HG03135 (cell line): ENCODE measurements around the gene USP6NL.

Experiments used
- ATAC-seq: cut with Tn5 transposase; IDR thresholded peaks from one replicate; pipeline ENCODE4 v1.9.1; 2021; ENCODE audit warnings: mild to moderate bottlenecking, moderate library complexity; ENCODE audit not compliant: unreplicated experiment

USP6NL gene

GRCh38 chr10:11483201-11484148 is 128.0 kb downstream of the USP6NL start:
- no peak for ATAC-seq

DNA sequence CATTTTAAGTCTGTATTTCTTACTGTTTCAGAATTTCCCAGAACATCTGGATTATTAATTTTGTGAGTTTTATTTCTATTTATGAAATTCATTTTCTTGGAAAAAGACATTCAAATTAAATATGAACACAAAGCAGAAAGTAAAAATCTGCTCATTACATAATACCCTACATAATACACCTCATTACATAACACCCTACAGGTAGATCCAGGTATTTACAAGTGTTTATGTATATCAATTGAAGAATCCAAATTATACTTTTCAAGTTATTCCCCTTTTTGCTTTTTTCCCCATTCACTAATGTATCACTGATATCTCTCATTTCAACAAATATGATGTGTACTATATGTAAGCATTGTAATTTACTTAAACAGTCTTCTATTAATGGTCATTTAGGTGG is 129.1 kb downstream of the USP6NL start:
- no peak for ATAC-seq

DNA sequence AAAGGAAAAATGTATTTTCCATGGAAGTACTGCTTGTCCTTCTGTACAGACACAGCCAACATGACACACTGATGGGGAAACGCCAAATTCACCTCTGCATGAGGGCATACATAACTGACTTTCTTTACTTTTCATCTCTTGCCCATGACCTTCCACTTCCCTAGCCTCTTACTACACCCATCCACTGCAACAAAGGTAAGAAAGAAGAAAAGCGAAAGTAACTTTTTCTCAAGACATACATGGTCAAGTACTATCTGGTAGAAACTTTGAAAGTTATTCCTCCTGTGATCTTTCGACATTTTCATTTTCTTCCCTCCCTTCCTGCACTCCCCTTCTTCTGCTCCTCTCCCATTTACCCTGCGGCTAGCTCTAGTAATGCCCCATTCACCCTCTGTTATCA is 130.8 kb downstream of the USP6NL start:
- no peak for ATAC-seq

- ATAC-seq: no peak
These were observed 132.2 kb downstream of the USP6NL start for GRCh38 chr10:11479300-11479699.

DNA sequence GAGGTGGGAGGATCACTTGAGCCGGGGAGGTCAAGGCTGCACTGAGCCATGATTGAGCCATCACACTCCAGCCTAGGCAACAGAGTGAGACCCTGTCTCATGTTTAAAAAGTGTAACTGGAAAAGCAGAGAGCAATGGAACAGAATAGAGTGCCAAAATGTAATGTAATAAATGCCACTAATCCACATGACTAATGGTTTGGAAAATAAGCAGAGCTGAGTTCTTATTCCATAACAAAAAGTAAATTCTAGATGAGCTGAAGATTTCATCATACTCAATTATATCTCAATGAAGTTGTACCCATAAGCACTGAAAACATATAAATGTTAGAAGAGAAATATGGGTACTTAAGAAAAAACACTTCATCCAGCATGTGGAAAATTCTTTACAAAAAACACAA is 132.6 kb downstream of the USP6NL start:
- ATAC-seq: no peak

- ATAC-seq: no peak
These were observed 135.5 kb downstream of the USP6NL start for GRCh38 chr10:11475831-11476434.

GRCh38 chr10:11473128-11473760 is 138.2 kb downstream of the USP6NL start:
- no peak for ATAC-seq

DNA sequence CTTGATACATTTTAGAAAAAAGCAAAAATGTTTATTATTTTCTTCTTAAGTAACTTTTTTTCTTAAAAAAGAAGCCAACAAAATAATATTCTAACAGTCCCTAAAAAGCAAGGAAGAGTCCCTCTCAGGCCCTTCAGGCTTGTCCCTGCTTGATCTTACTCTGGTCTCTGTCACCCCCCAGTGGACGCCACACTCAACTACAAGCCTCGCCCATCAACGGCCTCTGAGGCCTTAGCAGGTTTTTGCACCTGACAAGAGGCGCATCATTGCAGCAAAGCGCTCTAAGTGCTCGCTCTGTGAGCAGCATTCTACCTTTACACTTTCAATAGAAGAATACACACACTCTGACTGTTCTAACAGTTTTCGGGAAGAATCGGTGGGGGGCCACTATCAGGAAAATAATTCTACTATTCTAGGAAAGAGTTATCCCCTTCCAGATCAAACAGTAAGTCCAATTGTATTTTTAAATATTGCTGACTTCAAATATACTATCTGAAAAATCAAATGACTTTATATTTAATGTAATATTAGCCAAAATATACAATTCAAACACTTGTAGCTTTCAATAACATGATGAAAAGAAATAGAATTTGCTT is 139.2 kb downstream of the USP6NL start:
- no peak for ATAC-seq

DNA sequence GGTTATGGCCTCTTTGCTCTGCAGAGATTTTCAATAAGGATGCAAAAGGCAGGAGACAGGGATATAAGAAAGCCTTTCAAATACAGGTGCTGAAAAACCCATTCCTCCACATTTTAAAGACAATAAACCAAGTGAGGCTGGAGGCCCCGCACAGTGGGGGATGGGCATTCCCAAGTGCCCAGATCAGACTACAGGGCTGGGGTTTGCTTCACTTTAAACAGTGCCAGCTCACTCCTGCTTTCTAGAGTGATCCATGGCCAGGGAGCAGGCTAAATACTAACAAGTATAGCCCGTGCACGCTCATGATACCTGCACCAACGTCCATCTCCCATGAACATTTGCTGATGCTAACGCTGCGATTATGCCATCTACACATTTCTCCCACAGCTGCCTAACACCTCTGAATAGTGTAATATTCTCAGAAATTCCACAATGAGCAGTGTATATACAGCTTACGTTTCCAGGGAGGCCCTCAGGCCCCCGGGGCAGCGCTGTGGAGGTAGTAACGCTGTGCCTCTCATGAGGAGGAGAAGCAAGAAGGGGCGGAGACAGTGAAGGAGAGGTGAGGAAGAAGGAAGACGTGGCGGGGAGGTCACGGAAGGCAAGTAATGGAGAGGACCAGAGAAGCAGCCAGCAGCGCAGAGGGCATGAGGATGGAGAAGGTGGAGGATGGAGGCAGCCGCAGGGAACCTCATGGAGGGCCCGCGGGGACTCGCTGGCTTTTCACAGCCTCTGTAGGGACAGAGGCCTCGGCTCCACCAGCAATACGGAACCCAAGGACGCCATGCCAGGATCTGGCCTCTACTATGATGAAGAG is 141.7 kb downstream of the USP6NL start:
- ATAC-seq: no peak

GRCh38 chr10:11468126-11468742 is 143.2 kb downstream of the USP6NL start:
- ATAC-seq: no peak

DNA sequence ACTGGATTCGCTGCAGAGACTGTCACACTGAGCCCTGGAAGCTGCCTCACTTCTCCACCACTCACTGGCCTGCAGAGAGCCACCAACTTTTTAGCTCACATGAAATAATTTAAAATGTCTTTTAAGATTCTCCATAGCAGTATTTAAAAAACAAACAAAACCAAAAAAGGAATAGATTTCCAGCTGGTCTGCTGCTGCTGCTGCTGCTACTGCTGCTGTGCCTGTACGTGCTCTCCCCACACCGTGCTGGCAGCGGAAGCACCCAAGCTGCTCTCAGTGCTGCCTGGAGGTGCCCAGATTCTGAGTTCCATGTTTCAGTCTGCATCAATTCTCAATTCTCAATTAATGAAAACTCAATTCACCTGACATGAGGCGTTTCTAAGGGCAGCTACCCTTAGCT is 146.0 kb downstream of the USP6NL start:
- ATAC-seq: no peak

- no peak for ATAC-seq
These were observed 148.3 kb downstream of the USP6NL start for GRCh38 chr10:11463111-11463510.

GRCh38 chr10:11462071-11462470 is 149.4 kb downstream of the USP6NL start:
- ATAC-seq: no peak

GRCh38 chr10:11457336-11457735 is 154.1 kb downstream of the USP6NL start:
- ATAC-seq: no peak

- no peak for ATAC-seq
These were observed 156.4 kb downstream of the USP6NL start for GRCh38 chr10:11454958-11455566.

DNA sequence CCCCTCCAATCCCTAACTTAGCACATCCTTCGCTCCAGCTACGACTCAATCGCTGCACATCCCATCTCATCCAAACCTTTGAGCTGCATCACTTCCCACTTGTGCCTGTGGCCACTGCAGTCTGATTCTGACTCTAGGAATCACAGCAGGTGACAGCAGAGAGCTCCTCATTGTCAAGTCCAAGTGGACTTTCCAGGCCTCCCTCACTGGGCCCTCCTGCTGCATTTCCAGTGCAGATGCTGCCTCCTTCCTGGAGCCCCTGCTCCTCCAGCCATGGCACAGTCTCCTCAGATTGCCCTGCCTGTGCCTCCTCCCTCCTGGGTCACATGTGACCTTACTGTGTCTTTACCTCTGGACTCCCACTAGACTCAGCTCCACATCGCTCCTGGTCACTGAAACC is 157.3 kb downstream of the USP6NL start:
- no peak for ATAC-seq

GRCh38 chr10:11451640-11452260 is 159.7 kb downstream of the USP6NL start:
- ATAC-seq: no peak

DNA sequence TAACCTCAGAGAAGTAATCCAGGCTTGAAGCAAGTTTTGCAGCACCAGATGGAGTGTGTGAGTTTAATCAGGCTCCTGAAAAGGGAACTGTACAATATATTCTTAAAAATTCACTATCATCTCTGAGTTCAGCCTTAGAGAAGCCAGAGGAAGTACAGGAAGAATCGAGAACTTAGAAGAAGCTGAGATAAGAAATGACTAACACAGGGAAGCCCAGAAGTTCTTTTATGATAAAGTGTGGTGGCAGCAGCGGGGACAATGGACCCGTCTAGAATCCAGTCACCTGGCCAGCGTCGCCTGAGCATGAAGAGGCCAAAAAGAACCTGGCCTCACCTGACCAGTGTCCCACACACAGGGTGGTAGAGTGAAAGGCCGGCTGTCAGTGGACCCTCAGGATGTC is 161.0 kb downstream of the USP6NL start:
- ATAC-seq: no peak

DNA sequence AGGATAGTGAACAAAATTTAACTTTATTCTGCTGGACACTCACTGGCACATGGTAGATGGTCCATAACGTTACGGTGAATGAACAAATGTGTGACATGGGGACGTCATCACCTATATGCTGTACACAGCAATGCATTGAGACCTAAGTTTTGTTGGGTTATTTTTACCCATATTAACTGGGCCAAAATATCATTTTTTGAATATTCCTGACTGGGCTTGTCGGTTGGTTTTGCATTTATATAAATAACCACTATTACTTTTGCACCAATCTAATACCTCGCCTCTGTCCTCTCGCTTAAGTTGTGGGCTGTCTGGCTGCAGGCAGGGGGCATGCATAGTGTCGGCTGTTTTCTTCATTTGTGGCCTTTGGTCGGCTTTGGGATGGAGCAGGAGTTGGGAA is 161.7 kb downstream of the USP6NL start:
- no peak for ATAC-seq
